HG03558 (cell line): ENCODE results near the gene C20orf204.

ENCODE experiments used
- ATAC-seq: cut with Tn5 transposase; IDR thresholded peaks from one replicate; pipeline ENCODE4 v1.9.1; 2021; ENCODE audit warnings: moderate number of reproducible peaks; ENCODE audit not compliant: unreplicated experiment; ENCODE audit errors: extremely low read depth

Gene C20orf204

DNA sequence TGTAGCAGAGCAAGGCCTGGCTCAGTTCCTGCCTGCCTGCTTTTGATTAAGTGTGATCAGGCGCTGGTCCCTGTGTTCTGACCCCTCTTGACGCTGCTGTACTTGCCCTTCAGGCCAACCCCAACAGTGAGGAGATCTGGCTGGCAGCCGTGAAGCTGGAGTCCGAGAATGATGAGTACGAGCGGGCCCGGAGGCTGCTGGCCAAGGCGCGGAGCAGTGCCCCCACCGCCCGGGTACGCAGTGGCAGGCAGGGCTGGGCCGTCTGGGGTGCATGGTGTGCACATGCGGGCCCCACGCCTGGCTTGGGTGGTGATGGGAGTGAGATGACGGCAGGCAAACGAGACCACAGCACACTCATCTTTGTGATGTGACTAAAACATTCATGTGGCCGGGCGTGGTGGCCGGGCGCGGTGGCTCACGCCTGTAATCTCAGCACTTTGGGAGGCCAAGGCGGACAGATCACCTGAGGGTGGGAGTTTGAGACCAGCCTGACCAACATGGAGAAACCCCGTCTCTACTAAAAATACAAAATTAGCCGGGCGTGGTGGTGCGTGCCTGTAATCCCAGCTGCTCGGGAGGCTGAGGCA lies 10.1 kb upstream of the C20orf204 start:
- no peak for ATAC-seq

DNA sequence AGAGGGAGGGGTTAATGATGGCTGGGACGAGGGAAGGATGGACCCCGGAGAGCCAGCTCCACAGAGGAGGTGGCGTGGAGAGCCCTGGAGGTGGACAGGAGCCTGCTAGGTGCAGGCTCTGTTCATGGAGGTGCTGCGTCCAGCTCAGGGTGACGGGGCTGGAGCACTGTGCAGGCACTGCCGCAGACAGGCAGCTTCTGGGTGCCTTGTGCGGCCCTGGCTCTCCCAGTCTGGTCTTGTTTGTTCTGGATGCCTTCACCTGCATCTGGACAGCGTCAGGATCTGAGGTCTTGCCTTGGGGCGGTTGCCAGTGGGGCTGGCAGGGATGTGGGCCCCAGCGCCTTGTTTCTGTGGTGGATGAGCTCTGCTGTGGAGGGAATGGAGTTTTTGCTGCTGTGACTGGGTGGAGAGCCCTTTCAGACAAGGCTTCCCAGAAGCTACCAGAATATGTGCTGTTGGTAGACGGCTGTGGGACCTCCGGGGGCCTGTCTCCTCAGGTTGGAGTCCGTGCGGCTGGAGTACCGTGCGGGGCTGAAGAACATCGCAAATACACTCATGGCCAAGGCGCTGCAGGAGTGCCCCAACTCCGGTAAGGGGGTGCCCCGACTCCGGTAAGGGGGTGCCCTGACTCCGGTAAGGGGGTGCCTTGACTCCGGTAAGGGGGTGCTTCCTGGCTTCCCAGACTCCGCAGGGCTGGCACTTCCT lies 7.8 kb upstream of the C20orf204 start:
- ATAC-seq = no peak

DNA sequence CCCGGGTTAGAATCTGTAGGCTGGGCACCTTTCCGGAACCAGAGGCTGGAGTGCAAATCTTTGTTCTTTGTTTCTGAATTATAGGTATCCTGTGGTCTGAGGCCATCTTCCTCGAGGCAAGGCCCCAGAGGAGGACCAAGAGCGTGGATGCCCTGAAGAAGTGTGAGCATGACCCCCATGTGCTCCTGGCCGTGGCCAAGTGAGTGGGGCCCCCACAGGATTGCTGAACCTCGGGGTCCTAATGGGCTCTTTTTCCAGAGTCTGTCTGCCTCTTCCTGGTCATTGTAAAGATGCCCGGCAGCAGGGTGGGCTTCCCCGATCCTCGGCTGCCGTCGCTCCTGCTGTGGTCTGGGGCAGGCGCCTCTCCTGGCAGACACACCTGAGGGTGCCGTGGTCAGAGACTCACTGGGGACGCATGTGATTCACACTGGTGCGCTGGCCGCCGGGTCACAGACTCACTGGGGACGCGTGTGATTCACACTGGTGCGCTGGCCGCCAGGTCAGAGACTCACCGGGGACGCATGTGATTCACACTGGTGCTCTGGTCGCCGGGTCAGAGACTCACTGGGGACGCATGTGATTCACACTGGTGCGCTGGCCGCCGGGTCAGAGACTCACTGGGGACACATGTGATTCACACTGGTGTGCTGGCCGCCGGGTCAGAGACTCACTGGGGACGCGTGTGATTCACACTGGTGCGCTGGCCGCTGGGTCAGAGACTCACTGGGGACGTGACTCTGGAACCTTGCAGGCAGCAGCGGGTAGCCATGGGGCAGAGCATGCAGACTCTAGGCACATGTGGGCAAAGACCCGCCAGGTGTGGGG lies 6.5 kb upstream of the C20orf204 start:
- ATAC-seq = no peak

DNA sequence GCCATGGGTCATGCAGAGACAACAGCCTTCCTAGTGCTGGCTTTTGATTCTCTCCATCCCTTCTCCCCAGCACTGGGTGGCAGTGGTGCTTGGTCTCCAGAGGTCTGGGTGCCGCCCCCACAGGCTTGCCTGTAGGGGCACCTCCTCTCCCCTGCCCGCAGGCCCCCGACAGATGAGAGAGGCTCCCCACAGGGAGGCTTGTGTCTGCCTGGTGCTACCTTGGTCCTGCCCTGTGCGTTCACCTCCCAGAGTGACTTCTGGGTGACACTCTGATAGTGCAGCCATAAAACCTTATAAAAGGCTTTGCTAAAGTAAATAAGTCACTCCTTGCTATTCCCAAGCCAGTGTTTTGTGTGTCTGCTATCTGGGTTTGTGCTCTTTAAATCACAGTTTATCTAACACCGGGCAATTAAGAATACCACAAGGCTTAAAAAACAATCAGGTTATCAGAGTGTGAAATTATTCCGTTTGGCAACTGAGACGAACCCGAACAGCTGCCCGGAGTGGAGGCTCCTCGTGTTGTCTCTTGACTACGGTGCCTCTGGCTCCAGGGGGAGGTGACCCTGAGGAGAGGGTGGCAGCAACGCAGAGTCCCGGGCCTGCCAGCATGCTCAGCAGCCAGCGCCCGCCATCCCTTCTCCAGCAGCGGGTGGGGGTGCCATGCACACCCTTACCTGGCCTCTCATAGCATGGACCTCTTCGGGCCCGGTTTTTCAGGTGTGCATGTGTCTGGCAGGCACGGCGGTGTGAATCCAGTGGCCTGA lies 5.4 kb upstream of the C20orf204 start:
- ATAC-seq = no peak

DNA sequence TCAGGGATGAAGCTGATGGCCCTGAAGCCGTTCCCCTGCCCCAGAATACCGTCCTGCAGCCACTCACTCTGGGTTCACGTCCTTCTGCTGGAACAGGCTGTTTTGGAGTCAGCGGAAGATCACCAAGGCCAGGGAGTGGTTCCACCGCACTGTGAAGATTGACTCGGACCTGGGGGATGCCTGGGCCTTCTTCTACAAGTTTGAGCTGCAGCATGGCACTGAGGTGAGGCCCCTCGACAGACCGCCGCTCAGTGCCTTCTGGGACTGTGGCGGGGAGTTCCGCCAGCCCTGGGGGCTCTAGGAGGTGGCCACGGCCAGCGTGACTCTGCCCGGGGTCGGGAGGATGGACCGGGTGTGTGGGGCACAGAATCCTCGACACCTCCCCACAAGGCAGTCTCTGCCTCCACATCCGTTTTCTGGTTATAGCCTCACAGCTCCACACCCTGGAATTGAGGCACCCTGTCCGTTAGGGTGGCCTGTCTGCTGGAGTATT lies 4.1 kb upstream of the C20orf204 start:
- no peak for ATAC-seq

DNA sequence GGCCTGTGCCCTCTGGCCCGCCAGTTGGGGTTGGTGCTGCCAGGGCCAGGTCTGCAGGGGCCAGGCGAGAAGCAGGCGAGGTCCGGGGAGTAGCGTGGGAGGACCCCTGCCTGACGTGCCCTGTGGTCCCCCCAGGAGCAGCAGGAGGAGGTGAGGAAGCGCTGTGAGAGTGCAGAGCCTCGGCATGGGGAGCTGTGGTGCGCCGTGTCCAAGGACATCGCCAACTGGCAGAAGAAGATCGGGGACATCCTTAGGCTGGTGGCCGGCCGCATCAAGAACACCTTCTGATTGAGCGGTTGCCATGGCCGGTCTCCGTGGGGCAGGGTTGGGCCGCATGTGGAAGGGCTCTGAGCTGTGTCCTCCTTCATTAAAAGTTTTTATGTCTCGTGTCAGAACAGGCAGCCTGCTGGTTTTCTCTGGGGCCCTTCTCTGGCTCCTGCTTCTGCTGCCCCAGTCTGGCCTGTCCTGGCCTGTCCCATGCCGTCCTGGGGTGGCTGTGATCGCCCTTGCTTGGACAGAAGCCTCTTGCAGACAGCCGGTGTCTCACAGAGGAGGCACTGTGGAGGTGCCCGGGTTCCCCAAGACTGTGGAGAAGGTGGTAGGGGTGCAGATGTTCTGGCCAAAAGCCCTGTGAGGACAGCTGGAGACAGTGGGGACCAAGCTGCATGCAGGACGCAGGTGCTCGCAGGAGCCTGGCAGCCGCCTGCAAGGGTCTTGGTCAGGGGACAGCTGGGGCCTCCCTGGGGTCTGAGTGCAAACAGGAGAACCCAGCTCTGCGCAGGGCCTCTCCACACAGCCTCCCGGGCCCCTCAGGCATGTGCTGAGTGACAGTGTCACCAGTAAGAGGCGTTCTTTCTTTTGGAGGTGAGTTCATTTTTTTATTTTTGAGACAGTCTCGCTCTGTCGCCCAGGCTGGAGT lies 3.0 kb upstream of the C20orf204 start:
- ATAC-seq = no peak

DNA sequence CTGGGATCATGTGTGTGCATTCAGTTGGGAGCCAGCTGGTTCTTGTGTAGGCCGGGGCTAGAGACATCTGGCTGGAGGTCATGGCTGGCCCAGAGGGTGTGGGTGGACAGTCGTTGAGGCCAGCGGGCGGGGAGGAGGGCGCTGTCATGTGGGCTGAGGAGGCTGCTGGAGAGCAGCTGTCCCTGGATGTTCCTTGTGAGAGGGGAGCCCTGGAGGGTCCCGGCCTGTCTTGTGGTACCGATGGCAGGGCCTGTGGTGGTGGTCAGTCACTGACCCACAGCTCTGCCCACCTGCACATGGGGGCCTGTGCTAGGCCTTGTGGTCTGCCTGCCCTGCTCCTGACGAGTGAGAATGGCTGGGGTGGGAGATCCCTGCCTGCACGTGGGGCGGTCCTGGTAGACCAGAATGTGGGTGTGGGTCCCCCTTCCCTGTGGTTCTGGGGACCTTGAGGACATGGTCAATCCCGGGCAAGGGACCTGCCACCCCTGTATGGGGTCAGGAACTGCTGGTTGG lies 1.9 kb upstream of the C20orf204 start:
- ATAC-seq = no peak

DNA sequence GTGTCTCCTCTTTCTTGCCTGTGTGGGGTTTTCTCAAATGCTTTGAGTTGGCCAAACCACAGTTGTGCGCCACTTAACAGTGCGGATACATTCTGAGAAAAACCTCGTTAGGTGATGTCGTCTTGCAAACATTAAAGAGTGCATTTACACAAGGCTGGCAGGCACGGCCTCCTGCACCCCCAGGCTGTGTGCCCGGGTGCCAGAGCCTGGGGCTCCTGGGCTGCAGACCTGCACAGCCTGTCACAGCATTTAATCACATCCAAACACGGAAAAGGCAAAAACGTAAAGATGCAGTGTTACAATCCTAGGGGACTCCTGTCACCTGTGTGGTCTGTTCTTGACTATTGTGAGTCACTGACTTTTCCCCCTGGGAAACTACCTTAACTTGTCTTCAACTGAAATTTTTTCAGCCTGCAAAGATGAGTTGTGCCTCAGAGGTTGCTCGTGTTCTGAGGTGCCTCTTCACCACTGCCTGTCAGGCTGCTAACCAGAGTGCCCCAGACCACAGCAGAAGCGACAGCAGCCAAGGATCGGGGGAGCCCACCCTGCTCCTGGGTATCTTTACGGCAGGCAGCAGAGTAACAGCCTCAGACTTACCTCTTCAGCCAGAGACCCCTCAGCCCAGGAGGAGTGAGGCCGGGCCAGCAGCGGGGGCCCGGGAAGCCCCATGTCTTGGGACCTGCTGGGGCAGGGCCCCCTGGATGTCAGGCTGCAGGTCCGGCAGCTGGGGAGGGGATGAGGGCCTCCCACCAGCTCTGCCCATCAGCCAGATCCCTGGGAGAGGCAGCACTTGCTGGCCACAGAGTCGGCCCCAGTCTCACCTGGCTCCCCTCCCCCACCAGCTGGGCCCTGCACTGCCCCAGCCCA lies 683 bp upstream of the C20orf204 start:
- ATAC-seq = no peak

DNA sequence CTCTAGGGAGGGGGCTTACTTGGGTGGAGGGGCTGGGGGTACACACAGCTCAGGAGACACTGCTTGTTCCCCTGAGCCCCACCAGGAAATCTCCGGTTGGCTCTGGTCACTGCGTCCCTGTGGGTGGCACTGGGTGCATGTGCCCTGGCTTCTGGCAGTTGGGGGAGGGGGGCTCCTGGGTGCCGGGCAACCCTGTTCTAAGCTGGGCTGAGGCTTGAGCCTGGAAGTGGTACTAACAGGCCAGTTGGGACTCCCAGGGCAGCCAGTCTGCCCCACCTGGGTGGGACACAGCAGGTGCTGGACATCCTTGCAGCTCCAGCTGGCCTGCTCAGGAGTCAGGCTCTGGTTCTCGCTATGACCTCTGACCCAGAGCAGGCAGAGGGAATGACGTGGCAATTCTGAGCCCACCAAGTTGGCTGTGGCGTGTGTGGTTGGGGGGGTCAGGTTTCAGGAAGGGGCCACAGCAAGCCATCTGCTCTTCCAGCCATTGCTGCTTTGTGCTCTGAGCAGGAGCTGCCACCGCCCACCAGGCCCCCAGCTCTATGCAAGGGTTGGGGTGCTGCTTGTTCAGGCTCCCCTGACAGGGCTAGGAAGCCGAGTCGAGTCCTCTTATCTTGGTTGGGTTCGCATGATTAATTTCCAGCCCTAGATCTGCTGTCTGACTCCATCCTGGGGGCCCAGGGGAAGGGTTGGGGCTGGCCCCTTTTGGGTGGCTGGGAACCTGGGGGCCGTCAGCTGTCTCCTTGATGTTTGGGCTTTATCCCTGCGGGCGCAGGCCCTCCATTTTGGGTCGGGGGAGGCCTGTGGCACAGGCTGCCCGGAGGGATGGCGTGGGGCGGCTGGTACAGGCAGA lies 590 bp downstream of the C20orf204 start:
- ATAC-seq = no peak

DNA sequence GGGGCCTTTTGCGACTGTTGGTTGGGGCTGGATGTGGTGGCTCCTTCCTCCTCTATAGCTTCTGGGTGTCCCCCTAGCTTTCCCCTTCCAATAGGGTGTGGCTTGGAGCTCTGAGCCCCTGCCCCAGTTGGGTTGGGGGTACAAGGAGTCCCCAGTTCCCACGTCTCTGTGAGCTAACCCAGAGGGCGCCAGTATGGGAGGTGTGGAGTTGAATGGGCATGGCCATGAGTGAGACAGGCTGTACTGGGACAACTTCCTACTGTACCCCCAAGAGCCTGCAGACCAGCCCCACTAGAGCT lies 1.2 kb downstream of the C20orf204 start:
- no peak for ATAC-seq

DNA sequence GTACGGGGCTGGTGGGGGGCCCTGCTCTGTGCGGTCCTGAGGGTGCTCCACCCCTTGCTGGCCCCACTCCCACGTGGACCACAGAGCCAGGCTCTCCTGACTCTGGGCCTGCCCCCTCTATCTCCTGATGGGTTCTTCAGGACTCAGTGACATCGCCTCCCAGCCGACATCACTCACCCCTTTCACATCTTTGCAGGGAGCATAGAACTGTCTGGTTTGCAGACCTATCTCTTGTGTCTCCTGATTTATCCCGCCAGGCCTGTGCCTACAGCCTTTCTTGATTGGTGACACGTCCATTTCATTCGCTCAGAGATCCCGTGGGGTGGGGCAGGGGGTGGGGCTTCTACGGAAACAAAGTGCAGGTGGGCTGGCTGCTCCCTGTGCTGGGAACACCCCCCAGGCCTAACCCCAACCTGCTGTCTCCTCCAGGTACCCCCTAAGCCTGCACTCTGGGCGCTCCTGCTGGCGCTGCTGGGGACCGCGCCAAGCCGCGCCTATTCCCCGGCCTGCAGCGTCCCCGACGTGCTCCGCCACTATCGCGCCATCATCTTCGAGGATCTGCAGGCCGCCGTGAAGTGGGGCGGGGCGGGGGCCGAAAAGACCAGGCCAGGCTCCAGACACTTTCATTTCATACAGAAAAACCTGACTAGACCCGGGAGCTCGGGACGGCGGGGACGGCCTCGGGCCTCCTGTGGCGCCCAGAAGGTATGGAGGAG lies 1.7 kb downstream of the C20orf204 start:
- no peak for ATAC-seq

DNA sequence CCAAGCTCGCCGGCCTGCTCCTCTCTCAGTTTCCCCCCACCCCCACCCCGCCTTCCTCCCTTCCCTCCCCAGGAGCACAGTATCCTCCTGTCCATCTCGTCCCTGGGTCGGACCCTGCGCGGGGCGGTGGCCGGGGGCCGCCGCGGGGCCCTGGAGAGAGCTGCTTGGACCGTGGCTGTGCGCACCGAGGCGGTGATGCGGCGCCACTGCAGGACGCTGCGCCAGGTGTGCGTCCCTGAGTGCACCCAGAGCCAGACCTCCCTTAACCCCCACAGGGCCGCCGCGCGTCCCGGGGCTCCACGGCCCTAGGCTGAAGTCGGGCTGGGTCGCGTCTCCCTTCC lies 2.2 kb downstream of the C20orf204 start:
- ATAC-seq = no peak

DNA sequence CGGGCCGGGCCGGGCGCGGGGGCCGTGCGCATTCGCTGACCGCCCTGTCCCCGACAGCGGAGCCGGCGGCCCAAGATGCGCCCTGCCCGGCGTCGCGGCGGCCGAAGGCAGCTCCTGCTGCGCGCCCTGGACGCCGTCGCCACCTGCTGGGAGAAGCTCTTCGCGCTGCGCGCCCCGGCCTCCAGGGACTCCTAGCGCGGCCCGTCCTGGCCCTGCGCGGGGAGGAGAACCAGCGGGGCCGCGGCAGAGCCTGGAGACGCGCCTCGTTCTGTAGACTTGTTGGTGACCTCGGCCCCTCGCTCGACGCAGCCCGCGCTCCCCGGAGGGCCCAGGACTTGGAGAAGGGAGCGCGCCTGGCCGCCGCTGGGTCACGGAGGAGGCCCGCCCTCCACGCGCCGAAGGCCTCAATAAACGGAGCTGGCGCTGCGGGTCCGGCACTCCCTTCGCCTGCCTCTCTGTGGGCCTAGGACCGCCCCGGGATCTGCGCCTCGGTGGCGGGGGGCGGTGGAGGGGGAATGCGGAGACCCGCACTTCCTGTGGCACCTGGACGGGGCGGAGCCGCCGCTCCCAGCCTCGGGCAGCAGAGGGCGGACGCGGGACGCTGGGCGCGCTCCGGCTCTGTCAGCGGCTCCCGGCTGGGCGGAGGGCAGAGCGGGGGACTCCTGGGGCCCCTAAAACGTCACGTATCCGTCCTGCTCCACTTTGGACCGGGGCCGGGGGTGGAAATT lies 2.7 kb downstream of the C20orf204 start:
- no peak for ATAC-seq

DNA sequence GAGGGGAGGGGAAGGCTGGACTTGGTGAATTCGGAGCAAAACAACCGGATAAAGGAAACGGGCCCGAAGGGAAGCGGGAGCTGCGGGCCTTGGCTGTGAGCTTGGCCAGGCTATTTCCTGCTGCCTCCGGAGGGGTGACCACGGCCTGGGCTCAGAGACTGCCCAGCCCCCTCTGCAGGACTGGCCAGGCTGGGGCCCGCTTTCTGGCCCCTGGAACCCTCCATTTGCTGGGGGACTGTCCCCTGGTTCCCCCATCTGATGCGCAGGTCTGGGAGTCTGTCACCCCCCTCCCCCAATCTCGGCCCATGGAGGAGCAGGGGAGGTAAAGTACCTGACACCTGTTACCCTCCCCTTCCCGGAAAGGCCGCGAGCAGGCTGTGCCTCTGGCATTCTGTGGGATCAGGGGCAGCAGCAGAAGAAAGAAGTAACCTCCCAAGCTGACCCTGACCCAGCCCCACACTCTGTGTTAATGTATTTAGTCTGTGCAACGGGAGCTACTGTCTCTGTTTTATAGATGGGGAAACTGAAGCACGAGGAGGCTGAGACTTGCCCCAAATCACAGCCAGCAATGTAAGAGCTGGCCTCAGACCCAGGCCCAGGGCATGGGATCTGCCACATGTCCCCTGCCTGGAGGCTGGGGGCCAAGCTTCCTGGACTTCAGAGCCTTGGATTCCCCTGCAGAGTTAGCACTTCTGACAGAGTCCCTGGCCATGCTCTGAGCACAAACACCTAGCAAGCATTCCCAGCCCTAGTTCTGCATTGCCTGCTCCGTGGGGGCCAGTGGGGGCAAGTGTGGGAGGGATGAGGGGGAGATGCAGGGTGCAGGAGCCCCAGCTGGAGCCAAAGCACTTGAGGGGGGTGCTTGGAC lies 3.5 kb downstream of the C20orf204 start:
- ATAC-seq = no peak

DNA sequence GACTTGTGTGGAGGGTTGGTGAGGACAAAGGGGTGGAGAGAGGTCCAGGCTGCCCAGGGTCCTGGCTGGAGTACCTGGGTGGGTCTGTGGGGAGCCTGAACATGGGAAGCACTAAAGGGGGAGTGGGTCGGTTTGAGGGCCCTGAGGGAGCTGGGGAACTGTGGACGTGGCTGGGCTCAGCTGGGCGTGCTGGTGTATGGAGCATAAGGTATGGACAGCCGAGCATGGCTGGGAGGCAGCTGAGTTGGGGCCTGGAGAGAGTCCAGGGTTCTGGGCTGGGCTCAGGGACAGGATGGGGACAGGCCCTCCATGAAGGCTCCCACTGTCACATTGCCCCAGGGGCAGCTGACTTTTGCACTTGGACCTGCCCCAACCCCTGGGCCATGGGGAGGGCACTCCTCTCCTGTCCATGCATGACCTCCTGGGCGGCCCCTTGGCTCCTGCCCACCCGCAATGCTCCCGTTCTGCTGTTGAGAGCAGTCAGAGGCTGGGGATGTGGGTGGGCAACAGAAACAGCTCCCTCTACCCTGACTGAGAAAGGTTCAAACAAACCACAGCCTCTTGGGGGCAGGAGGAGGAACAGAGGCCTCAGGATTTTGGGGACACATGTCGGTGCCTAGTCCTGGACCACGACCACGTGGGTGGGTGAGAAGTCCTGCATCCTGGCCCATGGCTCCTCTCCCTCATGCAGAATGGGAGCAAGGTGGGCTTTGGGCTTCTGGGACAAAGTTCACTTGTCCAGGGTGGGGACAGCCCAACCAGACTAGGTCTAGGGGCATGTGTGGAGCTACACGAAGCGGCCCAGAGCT lies 4.5 kb downstream of the C20orf204 start:
- no peak for ATAC-seq
